B cell (primary cell): ENCODE measurements around the gene P2RY6.

Experiments
- EZH2 ChIP-seq: IDR thresholded peaks from 2 replicates; pipeline ENCODE4 v1.6.1; 2012; ENCODE audit warnings: borderline replicate concordance, low read depth, mild to moderate bottlenecking, moderate library complexity, low read length; ENCODE audit not compliant: insufficient read depth, poor library complexity, severe bottlenecking
- TF ChIP-seq, protein P1 (sequence below): fragments of 200-600 bp; IDR thresholded peaks from one replicate; pipeline ENCODE4 v1.8.0; 2022; ENCODE audit warnings: antibody characterized with exemption, mild to moderate bottlenecking

DNA sequence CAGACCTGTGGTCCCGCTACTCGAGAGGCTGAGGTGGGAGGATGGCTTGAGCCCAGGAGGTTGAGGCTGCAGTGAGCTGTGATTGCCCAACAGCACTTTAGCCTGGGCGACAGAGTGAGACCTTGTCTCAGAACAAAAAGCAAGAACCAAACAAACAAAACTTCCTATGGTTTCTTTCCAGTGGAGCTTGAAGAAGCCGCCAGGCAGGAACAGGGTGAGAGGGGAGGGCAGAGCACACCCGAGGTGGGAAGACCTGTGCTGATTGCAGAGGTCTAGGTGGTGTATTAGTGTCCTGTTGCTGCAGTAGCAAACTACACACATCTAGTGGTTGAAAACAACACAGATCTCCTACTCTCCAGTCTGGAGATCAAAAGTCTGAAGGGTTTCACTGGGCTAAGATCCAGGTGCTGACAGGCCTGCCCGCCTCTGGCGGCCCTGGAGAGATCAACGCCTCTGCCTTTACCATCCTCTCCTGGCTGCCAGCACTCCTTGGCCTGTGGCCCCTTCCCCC lies 46.4 kb downstream of the P2RY6 start:
- TF ChIP-seq, protein P1, sequence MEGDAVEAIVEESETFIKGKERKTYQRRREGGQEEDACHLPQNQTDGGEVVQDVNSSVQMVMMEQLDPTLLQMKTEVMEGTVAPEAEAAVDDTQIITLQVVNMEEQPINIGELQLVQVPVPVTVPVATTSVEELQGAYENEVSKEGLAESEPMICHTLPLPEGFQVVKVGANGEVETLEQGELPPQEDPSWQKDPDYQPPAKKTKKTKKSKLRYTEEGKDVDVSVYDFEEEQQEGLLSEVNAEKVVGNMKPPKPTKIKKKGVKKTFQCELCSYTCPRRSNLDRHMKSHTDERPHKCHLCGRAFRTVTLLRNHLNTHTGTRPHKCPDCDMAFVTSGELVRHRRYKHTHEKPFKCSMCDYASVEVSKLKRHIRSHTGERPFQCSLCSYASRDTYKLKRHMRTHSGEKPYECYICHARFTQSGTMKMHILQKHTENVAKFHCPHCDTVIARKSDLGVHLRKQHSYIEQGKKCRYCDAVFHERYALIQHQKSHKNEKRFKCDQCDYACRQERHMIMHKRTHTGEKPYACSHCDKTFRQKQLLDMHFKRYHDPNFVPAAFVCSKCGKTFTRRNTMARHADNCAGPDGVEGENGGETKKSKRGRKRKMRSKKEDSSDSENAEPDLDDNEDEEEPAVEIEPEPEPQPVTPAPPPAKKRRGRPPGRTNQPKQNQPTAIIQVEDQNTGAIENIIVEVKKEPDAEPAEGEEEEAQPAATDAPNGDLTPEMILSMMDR = no peak
- TF ChIP-seq EZH2 = no peak
